GM21723 (cell line): ENCODE measurements around the gene FBXL19.

Source experiments
- ATAC-seq: cut with Tn5 transposase; IDR thresholded peaks from one replicate; pipeline ENCODE4 v1.9.1; 2021; ENCODE audit warnings: mild to moderate bottlenecking, moderate library complexity; ENCODE audit not compliant: unreplicated experiment

FBXL19 gene

DNA sequence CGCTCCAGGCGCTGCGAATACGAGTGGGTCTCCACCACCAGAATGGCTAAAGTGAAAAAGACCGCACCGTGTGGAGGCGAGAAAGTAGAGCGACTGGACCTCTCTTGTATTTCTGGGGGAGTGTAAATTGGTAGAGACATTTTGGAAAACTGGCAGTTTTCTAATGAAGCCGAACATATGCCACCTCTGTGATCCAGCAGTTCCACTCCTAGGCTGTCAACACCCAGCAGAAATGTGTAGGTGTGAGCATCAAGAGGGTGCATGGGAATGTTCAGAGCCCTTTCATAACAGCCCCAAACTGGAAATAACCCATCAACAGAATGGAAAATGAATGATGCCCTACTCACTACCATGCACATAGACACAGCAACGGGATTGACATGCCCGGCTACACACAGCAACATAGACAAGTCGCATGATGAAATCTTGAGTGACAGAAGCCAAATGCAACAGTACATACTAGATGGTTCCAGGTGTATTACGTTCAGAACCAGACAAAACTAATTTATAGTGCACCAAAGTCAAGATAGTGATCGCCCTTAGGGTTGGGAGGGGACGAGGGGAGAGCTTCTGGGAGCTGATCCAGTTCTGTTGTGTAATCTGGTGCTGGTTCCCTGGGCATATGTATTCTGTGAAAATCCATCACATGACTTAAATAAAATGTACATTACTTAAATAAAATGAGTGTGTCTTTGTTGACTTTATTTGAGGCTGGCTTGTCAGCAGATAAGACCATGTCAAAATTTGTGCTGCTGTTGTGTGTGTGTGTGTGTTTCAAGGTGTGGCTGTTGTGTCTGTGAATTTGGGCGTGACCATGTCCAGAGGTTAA is 28.6 kb upstream of the FBXL19 start:
- no peak for ATAC-seq

DNA sequence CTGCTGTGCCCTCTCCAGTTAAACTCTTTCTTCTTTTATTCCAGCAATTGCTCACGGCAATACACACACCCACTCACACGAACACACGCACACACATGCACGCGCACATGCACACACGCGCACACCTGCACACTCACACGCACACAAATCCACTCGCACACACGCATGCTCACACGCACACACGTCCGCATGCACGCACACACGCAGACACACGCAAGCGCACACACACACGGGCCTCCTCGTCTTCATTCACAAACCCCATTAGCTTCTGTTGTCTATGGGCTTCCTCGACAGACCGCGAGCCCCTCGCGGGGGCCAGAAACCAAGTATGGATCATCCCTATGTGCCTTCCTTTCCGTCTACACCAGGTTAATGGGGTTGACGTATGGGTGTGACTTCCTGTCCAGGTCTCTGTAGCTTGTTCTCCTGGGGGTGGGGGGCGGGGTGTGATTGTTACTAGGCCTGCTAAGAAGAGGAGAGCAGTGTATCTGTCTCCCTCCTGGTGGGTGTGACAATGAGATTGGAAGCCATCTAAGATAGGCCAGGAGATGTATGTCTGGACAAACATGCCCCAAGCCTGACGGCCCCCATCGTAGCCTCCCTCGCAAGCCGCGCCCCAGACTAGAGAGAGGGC is 27.6 kb upstream of the FBXL19 start:
- no peak for ATAC-seq

DNA sequence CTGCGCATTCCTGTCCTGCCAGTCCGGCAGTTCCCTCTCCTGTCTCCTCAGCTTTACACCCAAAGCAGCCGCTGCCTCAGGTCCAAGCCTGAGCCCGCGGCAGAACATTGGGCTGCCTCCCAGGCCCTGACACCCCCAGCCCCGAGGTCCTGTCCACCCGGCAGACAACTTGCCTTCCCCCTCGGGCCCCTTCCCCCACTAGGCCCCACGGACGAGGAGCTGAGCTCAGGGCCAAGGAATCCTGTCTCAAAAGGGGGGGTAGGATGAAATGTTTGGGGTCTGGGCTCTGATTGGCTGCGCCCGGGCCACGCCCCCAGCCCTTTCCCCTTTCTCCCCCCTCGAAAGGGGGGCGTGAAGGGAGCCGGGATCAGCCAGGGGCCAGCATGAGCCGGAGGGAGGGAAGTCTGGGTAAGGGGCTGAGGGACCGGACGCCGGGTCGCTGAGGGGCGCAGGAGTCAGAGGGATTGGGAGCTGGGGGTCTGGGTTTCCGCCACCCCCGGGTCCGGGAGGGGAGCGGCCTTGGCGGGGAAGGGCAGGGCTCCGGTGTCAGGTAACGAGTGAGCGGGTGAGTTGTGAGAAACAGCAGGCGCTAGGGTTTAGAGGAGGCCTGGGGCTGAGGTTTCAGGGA is 27.0 kb upstream of the FBXL19 start, which contains the start of gene CTF1:
TSS of gene CTF1 (plus strand) at position 354 of the 628 bp plus-strand sequence. CDS start at position 384, 30 bp downstream.
- ATAC-seq = no peak

DNA sequence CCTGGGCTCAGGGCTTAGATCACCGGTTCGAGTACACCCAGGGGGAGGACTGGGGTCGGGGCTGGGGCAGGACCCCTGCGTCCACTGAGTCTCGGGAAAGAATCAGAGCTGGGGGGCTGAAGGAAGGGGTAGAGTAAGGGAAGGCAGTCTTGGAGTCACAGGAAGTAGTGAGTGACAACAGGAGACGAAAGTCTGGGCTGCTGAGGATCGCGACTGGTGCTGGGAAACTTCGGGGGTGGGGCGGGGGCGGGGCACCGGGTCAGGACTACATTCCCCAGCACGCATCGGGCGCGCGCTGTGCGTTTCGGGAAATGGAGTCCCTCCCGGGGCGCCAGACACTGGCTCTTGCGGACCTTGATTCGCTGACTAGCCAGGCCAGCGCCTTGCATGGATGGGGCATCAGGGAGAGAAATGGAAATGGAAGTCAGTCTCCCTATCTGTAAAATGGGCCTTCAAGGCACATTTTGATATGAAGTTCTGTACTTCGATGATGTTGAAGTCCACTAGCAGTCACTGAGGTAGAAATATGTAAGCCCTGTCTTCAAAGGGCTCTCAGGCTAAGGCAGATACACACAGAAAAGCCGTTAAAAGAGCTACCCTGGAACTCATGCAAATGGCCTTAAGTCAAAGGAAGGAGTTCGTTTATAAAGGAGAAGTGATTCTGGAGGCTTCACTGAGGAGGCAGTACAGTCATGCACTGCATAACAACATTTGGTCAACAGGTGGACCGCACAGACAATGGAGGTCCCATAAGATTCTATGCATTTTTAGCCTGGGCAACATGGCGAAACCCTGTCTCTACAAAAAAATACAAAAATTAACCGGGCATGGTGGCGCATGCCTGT is 26.3 kb upstream of the FBXL19 start:
- no peak for ATAC-seq

DNA sequence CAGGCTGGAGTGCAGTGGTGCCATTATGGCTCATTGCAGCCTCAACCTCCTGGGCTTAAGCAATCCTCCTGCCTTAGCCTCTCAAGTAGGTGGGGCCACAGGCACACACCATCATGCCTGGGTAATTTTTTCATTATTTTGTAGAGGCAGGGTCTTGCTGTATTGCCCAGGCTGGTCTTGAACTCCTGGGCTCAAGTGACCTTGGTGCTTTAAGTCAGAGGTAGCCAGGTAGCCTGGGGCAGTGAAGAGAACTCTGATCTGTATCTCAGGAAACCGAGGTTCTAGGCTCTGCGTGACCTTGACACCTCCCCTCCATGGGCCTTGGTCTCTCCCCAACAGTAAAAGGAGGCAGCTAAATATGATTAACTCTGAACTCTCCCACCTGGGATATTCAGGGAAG is 23.6 kb upstream of the FBXL19 start:
- no peak for ATAC-seq

DNA sequence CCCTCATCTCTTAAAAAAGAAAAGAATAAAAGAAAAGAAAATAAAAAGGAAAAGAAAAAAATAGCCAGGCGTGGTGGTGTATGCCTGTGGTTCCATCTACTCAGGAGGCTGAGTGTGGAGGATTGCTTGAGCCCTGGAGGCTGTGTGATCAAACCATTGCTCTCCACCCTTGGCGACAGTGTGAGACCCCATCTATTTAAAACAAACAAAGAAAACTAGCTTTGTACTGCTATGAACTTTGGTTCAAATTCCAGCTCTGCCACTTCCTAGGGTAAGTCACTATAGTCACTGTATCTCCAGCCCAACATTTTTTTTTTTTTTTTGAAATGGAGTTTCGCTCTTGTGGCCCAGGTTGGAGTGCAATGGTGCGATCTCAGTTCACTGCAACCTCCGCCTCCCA is 22.8 kb upstream of the FBXL19 start:
- ATAC-seq = no peak

DNA sequence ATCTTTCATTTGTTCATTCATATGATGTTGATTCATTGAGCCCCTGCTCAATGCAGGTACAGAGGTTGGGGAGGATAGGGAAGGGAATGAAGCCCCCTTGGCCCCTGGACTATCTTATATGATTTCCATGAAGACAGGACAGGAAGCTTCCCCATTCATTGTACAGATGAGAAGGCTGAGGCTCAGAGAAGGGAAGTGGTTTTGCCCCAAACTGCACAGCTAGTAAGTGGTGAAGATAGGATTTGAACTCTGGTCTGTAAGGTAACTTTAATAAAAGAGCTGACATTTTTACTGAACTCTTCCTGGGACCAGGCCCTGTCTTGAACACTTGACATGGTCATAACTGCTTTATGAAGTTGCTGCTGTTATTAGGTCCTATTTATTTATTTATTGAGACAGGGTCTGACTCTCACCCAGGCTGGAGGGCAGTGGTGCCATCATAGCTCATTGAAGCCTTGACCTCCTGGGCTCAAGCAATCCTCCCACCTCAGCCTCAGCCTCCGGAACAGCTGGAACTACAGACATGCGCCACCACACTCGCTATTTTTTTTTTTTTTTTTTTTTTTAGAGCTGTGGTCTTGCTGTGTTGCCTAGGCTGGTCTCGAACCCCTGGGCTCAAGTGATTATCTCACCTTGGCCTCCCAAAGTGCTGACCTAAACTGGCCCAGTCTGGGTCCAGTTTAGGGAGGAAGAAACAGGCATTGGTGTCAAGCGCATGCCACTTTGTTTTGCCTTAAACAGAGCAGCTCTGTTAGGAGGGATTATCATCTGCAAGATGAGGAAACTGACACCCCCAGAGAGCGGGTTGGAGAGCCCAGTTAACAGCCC is 22.0 kb upstream of the FBXL19 start:
- no peak for ATAC-seq

DNA sequence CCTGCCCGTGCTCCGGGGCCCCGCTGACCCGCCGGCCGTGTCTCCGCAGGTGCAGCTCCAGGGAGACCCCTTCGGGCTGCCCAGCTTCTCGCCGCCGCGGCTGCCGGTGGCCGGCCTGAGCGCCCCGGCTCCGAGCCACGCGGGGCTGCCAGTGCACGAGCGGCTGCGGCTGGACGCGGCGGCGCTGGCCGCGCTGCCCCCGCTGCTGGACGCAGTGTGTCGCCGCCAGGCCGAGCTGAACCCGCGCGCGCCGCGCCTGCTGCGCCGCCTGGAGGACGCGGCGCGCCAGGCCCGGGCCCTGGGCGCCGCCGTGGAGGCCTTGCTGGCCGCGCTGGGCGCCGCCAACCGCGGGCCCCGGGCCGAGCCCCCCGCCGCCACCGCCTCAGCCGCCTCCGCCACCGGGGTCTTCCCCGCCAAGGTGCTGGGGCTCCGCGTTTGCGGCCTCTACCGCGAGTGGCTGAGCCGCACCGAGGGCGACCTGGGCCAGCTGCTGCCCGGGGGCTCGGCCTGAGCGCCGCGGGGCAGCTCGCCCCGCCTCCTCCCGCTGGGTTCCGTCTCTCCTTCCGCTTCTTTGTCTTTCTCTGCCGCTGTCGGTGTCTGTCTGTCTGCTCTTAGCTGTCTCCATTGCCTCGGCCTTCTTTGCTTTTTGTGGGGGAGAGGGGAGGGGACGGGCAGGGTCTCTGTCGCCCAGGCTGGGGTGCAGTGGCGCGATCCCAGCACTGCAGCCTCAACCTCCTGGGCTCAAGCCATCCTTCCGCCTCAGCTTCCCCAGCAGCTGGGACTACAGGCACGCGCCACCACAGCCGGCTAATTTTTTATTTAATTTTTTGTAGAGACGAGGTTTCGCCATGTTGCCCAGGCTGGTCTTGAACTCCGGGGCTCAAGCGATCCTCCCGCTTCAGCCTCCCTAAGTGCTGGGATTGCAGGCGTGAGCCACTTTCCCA is 21.1 kb upstream of the FBXL19 start:
- ATAC-seq = peak; percentile 78

DNA sequence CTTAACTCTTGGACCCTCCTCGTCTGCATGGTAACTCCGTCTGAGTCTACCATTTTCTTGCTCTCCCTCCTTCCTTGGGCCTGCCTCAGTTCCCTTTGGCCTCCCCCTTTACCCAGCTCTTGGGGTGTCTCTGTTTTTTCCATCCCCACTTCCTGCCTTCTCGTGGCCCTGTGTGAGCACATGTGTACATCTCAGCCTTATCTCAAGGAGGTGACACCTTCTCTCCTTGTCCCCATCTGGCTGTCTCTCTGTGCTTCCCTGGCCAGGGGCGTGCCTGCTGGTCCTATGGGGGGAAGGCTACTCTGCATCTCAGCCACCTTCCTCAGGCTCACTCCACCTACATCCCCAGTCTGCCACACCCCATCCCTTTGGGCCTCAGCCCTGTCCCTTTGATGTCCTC is 20.4 kb upstream of the FBXL19 start:
- ATAC-seq = no peak

DNA sequence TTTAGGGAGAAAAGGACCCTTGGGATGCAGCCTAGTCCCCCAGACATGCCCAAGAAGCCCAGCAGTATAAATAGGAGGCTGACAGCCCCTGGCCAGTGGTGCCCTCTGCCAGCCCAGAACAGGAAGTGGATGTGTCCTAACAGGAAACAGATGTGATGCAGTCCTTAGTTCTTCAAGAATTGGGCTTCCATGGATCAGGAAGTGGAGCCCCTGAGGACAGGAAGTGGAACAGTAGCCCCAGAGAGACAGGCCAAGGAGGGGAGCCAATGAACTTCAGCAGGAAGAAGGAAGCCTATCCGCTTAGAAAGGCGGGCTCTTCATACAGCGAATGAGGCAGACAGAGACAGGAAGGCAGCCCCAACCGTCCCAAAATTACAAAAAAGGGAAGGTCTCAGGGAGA is 19.8 kb upstream of the FBXL19 start:
- no peak for ATAC-seq

DNA sequence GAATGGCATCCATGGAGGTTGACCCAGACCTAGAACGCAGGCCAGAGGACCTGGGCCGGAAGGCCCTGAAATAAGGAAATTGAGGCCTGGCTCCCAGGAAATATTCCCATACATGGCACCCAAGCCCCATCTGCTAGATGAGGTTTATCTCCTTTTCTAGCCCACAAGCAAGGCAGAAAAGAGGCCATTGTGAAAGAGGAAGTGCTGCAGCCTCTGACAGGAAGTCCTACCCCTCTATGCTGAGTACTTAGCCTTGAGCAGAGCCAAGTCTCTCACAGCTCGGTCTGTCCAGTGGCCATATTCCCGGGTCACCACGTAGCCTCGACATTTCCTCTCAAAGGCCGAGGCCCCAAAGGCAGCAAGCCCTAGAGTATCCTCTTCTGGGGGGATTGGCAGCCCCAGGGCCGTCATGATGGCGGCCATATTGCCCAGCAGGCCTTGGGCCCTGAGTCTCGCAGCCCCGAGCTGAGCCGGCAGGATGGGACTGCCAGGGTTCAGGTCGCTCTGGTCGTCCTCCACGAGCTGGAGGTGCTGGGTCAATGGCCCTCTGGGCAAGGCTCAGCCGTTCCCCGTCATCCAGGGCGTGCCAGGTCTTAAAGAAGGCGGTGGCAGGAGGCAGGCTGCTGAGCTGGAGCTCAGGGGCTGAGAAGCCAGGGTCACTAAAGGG is 19.1 kb upstream of the FBXL19 start:
- ATAC-seq = no peak

DNA sequence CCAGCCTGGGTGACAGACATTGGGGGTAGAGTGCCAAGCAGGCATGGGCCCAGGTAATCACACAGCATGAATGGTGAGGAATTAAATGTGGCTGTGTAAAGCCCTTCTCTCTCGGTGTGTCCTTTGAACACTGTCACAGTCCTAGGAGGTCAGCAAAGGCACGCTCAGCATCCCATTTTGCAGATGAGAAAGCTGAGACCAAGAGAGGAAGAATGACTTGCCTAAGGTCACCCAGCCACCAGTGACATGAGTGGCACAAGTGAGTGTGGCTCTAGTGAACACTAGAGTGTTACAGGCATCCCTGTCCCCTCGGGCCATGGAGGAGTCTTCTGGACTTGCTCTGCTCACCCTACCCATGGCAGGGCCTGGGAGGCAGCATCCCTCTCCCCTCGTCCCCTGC is 16.3 kb upstream of the FBXL19 start:
- no peak for ATAC-seq

DNA sequence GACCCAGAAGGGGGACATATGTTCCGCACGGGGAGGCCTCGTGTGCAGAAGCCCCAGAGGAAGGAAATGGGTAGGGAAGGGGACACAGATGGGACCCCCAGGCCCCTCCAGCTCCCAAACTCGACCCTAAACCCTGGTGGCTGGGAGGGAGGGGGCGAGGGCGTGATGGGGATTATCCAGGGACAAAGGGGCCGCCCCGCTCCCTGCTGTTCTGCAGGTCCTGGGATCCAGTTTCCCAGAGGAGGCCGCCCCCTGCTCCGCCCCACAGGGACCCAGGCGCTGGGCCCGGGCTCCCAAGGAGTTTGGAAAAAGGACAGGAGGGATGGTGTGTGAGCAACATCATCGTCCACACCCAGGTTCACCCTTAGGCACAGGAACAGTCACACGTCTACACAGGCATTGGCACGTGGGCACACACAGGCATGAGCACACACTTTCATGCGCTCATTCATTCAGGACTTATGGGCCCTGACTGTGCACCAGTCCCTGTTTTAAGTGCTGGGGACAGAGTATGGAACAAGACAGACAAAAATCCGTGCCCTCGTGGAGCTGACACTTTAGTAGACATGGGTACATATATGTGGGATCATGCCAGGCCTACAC is 12.8 kb upstream of the FBXL19 start:
- ATAC-seq = no peak

DNA sequence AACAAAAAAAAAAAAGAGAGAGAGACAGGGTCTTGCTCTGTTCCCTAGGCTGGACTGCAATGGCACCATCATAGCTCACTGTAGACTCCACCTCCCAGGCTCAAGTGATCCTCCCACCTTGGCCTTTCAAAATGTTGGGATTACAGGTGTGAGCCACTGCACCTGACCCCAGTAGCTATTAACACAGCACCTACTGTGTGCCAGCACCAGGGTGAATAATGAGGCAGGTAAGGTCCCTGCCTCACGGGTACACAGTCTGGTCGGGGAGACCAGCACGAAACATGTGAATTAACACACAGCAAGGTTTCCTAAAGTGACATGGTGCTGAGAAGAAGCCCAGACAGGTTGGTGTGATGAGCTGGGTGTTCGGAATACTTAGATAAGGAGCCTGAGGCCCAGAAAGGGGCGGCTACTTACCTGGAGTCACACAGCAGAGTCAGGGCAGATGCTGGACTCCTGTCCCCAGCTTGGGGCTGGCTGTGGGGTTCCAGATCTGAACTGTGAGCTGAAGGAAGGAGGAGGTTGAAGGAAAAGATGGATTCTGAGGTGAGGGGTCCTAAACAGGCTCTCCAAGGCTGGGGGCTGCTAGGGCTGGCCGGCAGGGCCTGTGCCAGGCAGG is 10.5 kb upstream of the FBXL19 start:
- no peak for ATAC-seq

DNA sequence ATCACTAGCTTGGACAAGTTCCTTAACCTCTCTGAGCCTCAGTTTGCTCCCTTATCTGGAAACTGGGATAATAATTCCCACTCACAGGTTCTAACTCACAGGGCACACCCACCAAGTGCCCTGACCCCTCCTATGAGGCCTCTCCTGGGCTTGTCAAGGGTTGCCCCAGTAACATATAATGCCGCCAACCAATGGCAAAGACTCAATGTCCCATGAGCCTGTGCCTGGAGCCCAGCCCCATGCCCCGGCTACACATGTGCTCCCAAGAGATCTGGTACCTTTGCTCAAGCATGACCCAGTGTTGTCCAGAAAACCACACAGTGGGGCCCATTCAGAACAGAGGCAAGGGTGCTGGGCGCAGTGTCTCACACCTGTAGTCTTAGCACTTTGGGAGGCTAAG is 8.5 kb upstream of the FBXL19 start:
- ATAC-seq = no peak

DNA sequence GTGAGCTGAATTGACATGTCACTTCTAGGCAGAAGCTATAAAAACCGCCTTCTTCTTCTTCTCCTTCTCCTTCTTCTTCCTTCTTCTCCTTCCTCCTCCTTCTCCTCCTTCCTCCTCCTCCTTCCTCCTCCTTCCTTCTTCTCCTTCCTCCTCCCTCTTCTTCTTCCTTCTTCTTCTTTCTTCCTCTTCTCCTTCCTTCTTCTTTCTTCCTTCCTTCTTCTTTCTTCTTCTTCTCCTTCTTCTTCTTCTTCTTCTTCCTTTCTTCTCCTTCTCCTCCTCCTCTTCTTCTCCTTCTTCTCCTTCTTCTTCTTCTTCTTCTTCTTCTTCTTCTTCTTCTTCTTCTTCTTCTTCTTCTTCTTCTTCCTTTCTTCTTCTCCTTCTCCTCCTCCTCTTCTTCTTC is 4.8 kb upstream of the FBXL19 start:
- ATAC-seq = no peak

DNA sequence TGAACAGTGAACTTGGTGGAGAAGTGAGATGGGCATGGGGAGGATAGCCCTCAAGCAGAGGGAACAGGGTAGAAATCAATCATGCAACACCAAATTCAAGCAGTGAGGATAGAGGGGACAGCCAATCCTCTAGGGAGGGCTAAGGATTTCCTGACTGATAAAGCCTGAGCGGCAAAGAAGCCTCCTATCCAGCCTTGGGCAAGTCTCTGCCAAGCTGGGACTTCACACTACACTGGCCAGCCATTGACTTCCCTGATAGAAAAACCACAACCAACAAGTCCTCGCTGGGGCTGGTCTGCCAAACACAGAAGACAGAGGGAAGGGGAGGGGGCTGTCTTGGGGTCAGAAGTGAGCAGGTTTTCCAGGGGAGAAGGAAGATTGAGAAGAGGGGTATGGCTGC is 2.5 kb upstream of the FBXL19 start:
- no peak for ATAC-seq

DNA sequence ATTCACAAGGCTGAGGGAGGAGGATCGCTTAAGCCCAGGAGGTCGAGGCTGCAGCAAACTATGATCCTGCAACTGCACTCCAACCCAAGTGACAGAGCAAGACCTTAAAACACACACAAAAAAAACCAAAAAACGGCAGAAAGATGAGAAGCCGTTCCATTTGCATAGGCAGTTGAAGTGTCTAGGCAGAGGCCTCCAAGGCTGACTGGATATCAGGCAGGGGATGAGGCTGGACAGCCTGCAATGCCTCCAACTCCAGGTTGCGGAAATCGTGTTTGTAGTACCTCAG is 2.0 kb upstream of the FBXL19 start:
- no peak for ATAC-seq
